Measurements from ENCODE around the gene SLC27A4.

DNA sequence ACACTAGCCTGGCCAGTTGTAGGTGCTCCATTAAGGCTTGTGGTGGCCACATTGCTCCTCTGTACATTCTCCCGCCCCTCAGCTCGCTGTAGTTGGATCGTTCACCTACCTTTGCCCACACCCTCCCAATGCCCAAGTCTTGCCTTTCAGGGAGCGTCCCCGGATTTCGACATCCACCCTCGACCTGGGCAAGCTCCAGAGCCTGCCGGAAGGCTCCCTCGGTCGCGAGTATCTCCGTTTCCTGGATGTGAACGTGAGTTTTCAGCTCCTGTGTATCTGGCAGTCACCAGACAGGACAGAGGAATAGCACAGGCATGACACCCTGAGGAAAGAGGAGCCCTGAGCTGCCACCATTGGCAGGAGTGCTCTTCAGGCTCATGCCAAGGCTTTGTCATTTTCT, 14.7 kb upstream of the SLC27A4 start:
- TF ChIP-seq, protein P1, sequence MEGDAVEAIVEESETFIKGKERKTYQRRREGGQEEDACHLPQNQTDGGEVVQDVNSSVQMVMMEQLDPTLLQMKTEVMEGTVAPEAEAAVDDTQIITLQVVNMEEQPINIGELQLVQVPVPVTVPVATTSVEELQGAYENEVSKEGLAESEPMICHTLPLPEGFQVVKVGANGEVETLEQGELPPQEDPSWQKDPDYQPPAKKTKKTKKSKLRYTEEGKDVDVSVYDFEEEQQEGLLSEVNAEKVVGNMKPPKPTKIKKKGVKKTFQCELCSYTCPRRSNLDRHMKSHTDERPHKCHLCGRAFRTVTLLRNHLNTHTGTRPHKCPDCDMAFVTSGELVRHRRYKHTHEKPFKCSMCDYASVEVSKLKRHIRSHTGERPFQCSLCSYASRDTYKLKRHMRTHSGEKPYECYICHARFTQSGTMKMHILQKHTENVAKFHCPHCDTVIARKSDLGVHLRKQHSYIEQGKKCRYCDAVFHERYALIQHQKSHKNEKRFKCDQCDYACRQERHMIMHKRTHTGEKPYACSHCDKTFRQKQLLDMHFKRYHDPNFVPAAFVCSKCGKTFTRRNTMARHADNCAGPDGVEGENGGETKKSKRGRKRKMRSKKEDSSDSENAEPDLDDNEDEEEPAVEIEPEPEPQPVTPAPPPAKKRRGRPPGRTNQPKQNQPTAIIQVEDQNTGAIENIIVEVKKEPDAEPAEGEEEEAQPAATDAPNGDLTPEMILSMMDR (IDR thresholded peaks at IDR 0.05): no peak
- no peak for TF ChIP-seq POLR2A (IDR thresholded peaks at IDR 0.05)
